ENCODE measurements around the gene CAMSAP1. TPM values are rescaled to one million over a fixed set of nuclear protein-coding genes. Genes with fewer than 3 reads are reported as not detected.

The CAMSAP1 gene
- total RNA-seq, 1 donor from 2014 or later, result 20.0 TPM

GRCh38 chr9:135814421-135815095 lies 92.8 kb downstream of the CAMSAP1 start:
- Histone ChIP-seq H3K36me3 (peaks cover 100% of the 10 kb centered on the region), H3K27me3 (ENCODE audit: low read depth) (no peaks in the 10 kb centered on the region), H3K4me3 (no peak overlapping the region), H3K9me3 (replicated peaks) (no peaks in the 10 kb centered on the region), H3K4me1 (no peaks in the 10 kb centered on the region), H3K27ac (replicated peaks) (no peak overlapping the region)
- TF ChIP-seq, protein P1, sequence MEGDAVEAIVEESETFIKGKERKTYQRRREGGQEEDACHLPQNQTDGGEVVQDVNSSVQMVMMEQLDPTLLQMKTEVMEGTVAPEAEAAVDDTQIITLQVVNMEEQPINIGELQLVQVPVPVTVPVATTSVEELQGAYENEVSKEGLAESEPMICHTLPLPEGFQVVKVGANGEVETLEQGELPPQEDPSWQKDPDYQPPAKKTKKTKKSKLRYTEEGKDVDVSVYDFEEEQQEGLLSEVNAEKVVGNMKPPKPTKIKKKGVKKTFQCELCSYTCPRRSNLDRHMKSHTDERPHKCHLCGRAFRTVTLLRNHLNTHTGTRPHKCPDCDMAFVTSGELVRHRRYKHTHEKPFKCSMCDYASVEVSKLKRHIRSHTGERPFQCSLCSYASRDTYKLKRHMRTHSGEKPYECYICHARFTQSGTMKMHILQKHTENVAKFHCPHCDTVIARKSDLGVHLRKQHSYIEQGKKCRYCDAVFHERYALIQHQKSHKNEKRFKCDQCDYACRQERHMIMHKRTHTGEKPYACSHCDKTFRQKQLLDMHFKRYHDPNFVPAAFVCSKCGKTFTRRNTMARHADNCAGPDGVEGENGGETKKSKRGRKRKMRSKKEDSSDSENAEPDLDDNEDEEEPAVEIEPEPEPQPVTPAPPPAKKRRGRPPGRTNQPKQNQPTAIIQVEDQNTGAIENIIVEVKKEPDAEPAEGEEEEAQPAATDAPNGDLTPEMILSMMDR (IDR thresholded peaks at IDR 0.05; ENCODE audit: borderline replicate concordance), result no peak
- DNase-seq, result no peak
- intact Hi-C loops (cut with micrococcal nuclease), result no loop called here

GRCh38 chr9:135813671-135814290 lies 93.6 kb downstream of the CAMSAP1 start:
- no peaks in the 10 kb centered on the region for H3K9me3 ChIP-seq (replicated peaks)
- H3K27me3 ChIP-seq (ENCODE audit: low read depth), result no peaks in the 10 kb centered on the region
- H3K36me3 ChIP-seq, result peaks cover 96% of the 10 kb centered on the region
- H3K27ac ChIP-seq (replicated peaks), result no peak overlapping the region
- intact Hi-C loops (cut with micrococcal nuclease), result no loop called here
- TF ChIP-seq, protein P1 (IDR thresholded peaks at IDR 0.05; ENCODE audit: borderline replicate concordance), result no peak
- DNase-seq, result no peak
- peaks cover 3% of the 10 kb centered on the region for H3K4me1 ChIP-seq
- H3K4me3 ChIP-seq, result no peak overlapping the region

GRCh38 chr9:135812961-135813360 lies 94.4 kb downstream of the CAMSAP1 start:
- H3K4me1 ChIP-seq, result peaks cover 4% of the 10 kb centered on the region
- no peaks in the 10 kb centered on the region for H3K9me3 ChIP-seq (replicated peaks)
- H3K27ac ChIP-seq (replicated peaks), result no peak overlapping the region
- no peak overlapping the region for H3K4me3 ChIP-seq
- no peak for DNase-seq
- peaks cover 88% of the 10 kb centered on the region for H3K36me3 ChIP-seq
- intact Hi-C loops (cut with micrococcal nuclease), result no loop called here
- TF ChIP-seq, protein P1 (IDR thresholded peaks at IDR 0.05; ENCODE audit: borderline replicate concordance), result no peak
- H3K27me3 ChIP-seq (ENCODE audit: low read depth), result no peaks in the 10 kb centered on the region

DNA sequence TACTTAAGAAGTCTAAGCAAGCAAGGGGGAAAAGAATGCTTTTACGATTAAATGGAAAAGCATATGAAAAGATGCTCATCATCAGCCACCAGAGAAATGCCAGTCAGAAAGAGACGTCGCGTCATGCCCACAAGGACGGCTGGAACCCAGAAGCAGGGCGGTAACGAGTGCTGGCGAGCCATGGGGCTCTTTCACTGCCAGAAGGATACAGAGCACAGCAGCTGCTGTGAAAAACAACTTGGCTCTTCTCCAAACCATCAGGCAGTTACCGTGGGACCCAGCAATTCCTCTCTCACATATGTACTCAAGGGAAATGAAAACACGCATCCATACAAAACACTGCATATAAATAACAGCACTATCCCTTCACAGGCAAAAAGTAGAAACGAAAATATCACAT lies 95.5 kb downstream of the CAMSAP1 start:
- Histone ChIP-seq H3K9me3 (replicated peaks) (no peaks in the 10 kb centered on the region), H3K27ac (replicated peaks) (peak overlapping the region; percentile 31), H3K27me3 (ENCODE audit: low read depth) (no peaks in the 10 kb centered on the region), H3K36me3 (peaks cover 76% of the 10 kb centered on the region), H3K4me3 (no peak overlapping the region), H3K4me1 (peaks cover 4% of the 10 kb centered on the region)
- DNase-seq, result no peak
- intact Hi-C loops (cut with micrococcal nuclease), result no loop called here
- TF ChIP-seq, protein P1 (IDR thresholded peaks at IDR 0.05; ENCODE audit: borderline replicate concordance), result no peak

- peak overlapping the region; percentile 31 for H3K27ac ChIP-seq (replicated peaks)
- intact Hi-C loops (cut with micrococcal nuclease), result no loop called here
- DNase-seq, result no peak
Measured at GRCh38 chr9:135810806-135811575, 96.4 kb downstream of the CAMSAP1 start.

More at GRCh38 chr9:135810806-135811575, 96.4 kb downstream of the CAMSAP1 start:
- no peak overlapping the region for H3K4me3 ChIP-seq
- H3K36me3 ChIP-seq, result peaks cover 68% of the 10 kb centered on the region
- TF ChIP-seq, protein P1 (IDR thresholded peaks at IDR 0.05; ENCODE audit: borderline replicate concordance), result no peak
- H3K27me3 ChIP-seq (ENCODE audit: low read depth), result no peaks in the 10 kb centered on the region
- no peaks in the 10 kb centered on the region for H3K9me3 ChIP-seq (replicated peaks)
- peaks cover 4% of the 10 kb centered on the region for H3K4me1 ChIP-seq
